Esophagus muscularis mucosa (tissue), 4 donors: ENCODE data around the gene FAM81A. TPM values are rescaled to one million over a fixed set of nuclear protein-coding genes. Genes with fewer than 3 reads are reported as not detected.

Experiments used
- DNase-seq: peaks from one replicate; pipeline ENCODE4 v3.0.0-alpha.2; 2017; ENCODE audit errors: extremely low spot score
- H3K27ac ChIP-seq, 4 donors: fragments of 200-600 bp; sonication (generic); replicated peaks in 1 of 4; 1 replicate in 3 of 4; 2 replicates in 1 of 4; pipeline ENCODE4 v1.5.1; 2016 to 2019; ENCODE audit warnings: mild to moderate bottlenecking in 1 of 4
- H3K27me3 ChIP-seq, 4 donors: fragments of 200-600 bp; sonication (generic); one replicate each; pipeline versions ENCODE4 v1.5.1 to v1.6.0; 2016 to 2019
- H3K36me3 ChIP-seq, 4 donors: fragments of 200-600 bp; sonication (generic); one replicate each; pipeline ENCODE4 v1.5.1; 2016 to 2019
- H3K4me1 ChIP-seq, 4 donors: fragments of 200-600 bp; sonication (generic); one replicate each; pipeline ENCODE4 v1.5.1; 2016 to 2019
- H3K4me3 ChIP-seq, 4 donors: fragments of 200-600 bp; sonication (generic); 1 replicate in 2 of 4; 2 replicates in 2 of 4; pipeline ENCODE4 v1.5.1; 2016 to 2019; ENCODE audit warnings: mild to moderate bottlenecking in 4 of 4, moderate library complexity in 1 of 4
- H3K9me3 ChIP-seq, 4 donors: fragments of 200-600 bp; sonication (generic); 1 replicate in 3 of 4; 2 replicates in 1 of 4; pipeline ENCODE4 v1.5.1; 2016 to 2019
- CTCF ChIP-seq, 3 experiments: fragments of 200-600 bp in 2 of 3; fragments of 450-650 bp in 1 of 3; sonication (generic) in 2 of 3; IDR thresholded peaks; one replicate each; pipeline ENCODE4 v1.5.1; 2017 to 2019; ENCODE audit warnings: antibody characterized with exemption in 3 of 3, mild to moderate bottlenecking in 2 of 3, moderate library complexity in 1 of 3
- EP300 ChIP-seq: sonication (generic); formaldehyde crosslinking; IDR thresholded peaks from one replicate; pipeline ENCODE4 v1.6.1; 2017; ENCODE audit warnings: antibody characterized with exemption
- POLR2A ChIP-seq: fragments of 450-650 bp; IDR thresholded peaks from one replicate; pipeline ENCODE4 v1.6.1; 2017; ENCODE audit warnings: antibody characterized with exemption, moderate library complexity, mild to moderate bottlenecking, low read depth
- POLR2AphosphoS5 ChIP-seq, 2 donors: sonication (generic); formaldehyde crosslinking; IDR thresholded peaks; one replicate each; pipeline ENCODE4 v1.6.1; 2017; ENCODE audit warnings: antibody characterized with exemption in 2 of 2
- WGBS: methylation state at CpG from one replicate; pipeline ENCODE4 v1.1.5; 2018; 5-methylcytosine and 5-hydroxymethylcytosine counted together
- intact Hi-C: fragments of 100-400 bp; cut with DNase I; formaldehyde crosslinking; loops from one replicate; pipeline ENCODE4 v1.15.1; 2023
- total RNA-seq, 4 donors: library from RNA; depleted of rRNA; stranded (reverse); fragments of >200 nt; gene quantifications; one replicate each; pipeline versions ENCODE4 v1.1.0 to v1.2.1, GENCODE V29; 2016

Gene FAM81A
- total RNA-seq, 4 donors from 2014 or later, result 0.33 to 1.2 (median 0.84) TPM

- no peaks in the 10 kb centered on the region for H3K9me3 ChIP-seq
- WGBS, result 63% methylated on average over 3 of the region's 3 CpGs
- no peak for DNase-seq
- no peaks in the 10 kb centered on the region for H3K27me3 ChIP-seq
- H3K36me3 ChIP-seq, result no peaks in the 10 kb centered on the region
- no peak overlapping the region for H3K27ac ChIP-seq
- no peaks in the 10 kb centered on the region for H3K4me1 ChIP-seq
- TF ChIP-seq POLR2A (no peak), CTCF (IDR thresholded peaks at IDR 0.05) (no peak), EP300 (no peak), POLR2AphosphoS5 (IDR thresholded peaks at IDR 0.05) (no peak)
- H3K4me3 ChIP-seq, result no peak overlapping the region
- intact Hi-C loops, result no loop called here
Measured at GRCh38 chr15:59396211-59396610, 41.8 kb upstream of the FAM81A start.

- no peaks in the 10 kb centered on the region for H3K9me3 ChIP-seq
- WGBS, result 40% methylated on average over 3 of the region's 3 CpGs
Measured at GRCh38 chr15:59396679-59397078, 41.3 kb upstream of the FAM81A start.

GRCh38 chr15:59398220-59398619 is 39.8 kb upstream of the FAM81A start:
- H3K4me1 ChIP-seq, result no peaks in the 10 kb centered on the region
- WGBS, result 70% methylated on average over 1 of the region's 1 CpG
- H3K27ac ChIP-seq, result no peak overlapping the region
- H3K4me3 ChIP-seq, result no peak overlapping the region
- no peak for DNase-seq
- H3K27me3 ChIP-seq, result no peaks in the 10 kb centered on the region
- TF ChIP-seq POLR2A (no peak), CTCF (IDR thresholded peaks at IDR 0.05) (no peak), POLR2AphosphoS5 (IDR thresholded peaks at IDR 0.05) (no peak), EP300 (no peak)
- H3K9me3 ChIP-seq, result no peaks in the 10 kb centered on the region
- no peaks in the 10 kb centered on the region for H3K36me3 ChIP-seq
- intact Hi-C loops, result no loop called here

More at GRCh38 chr15:59396679-59397078, 41.3 kb upstream of the FAM81A start:
- no peak overlapping the region for H3K4me3 ChIP-seq
- intact Hi-C loops, result no loop called here
- no peak for DNase-seq
- TF ChIP-seq POLR2A (no peak), EP300 (no peak), POLR2AphosphoS5 (IDR thresholded peaks at IDR 0.05) (no peak), CTCF (IDR thresholded peaks at IDR 0.05) (no peak)
- no peaks in the 10 kb centered on the region for H3K4me1 ChIP-seq
- H3K27me3 ChIP-seq, result no peaks in the 10 kb centered on the region
- no peaks in the 10 kb centered on the region for H3K36me3 ChIP-seq
- H3K27ac ChIP-seq, result no peak overlapping the region

- H3K36me3 ChIP-seq, result no peaks in the 10 kb centered on the region
- no peak overlapping the region for H3K27ac ChIP-seq
- TF ChIP-seq POLR2AphosphoS5 (IDR thresholded peaks at IDR 0.05) (no peak), EP300 (no peak), POLR2A (no peak), CTCF (IDR thresholded peaks at IDR 0.05) (no peak)
- no peaks in the 10 kb centered on the region for H3K27me3 ChIP-seq
- no peak overlapping the region for H3K4me3 ChIP-seq
- H3K4me1 ChIP-seq, result no peaks in the 10 kb centered on the region
- WGBS, result 75% methylated on average over 7 of the region's 7 CpGs
- no peak for DNase-seq
- H3K9me3 ChIP-seq, result no peaks in the 10 kb centered on the region
- intact Hi-C loops, result no loop called here
Measured at GRCh38 chr15:59399465-59400102, 38.4 kb upstream of the FAM81A start.
